Measurements from ENCODE around the gene TSNAXIP1. TPM values are rescaled to one million over a fixed set of nuclear protein-coding genes. Genes with fewer than 3 reads are reported as not detected.

TSNAXIP1 gene
- total RNA-seq, 2 experiments from 2014 or later, result 0.52 to 0.61 TPM

DNA sequence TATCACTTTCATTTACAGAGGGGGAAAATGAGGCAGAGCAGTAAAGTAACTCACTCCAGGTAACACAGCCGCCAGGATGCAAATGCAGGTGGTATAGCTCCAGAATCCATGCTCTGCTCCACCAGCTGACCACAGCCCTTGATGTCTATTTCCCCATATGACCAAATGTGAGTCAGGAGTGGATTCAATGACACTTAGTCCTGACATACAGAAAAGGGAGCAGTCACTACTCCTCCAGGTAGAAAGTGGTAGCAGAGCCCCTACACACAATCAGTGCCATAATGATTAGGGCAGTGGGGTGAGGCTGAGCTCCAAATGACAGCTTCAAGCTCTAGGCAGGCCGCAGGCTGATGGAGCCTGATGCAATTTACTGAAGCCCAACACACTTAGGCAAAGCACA, 44.3 kb upstream of the TSNAXIP1 start:
- ChIA-PET POLR2A (no interaction called here), CTCF (no interaction called here)
- Histone ChIP-seq H3K27ac (ENCODE audit: low read depth in 1 of 2, low read length in 2 of 2) (no peak overlapping the region), H3K4me3 (ENCODE audit: low read length) (no peak overlapping the region), H3K4me1 (ENCODE audit: insufficient read depth, low read length) (peaks cover 10% of the 10 kb centered on the region), H3K36me3 (ENCODE audit: insufficient read depth, low read length) (peaks cover 37% of the 10 kb centered on the region), H3K9me3 (ENCODE audit: control insufficient read depth in 1 of 2, insufficient read depth in 1 of 2, low read length in 2 of 2) (no peaks in the 10 kb centered on the region), H3K27me3 (ENCODE audit: control insufficient read depth in 1 of 2, insufficient read depth in 2 of 2, low read length in 2 of 2) (no peaks in the 10 kb centered on the region)
- H3K4me3 Mint-ChIP-seq, result no peak overlapping the region
- no peaks in the 10 kb centered on the region for H3K27me3 Mint-ChIP-seq
- TF ChIP-seq, protein P1, sequence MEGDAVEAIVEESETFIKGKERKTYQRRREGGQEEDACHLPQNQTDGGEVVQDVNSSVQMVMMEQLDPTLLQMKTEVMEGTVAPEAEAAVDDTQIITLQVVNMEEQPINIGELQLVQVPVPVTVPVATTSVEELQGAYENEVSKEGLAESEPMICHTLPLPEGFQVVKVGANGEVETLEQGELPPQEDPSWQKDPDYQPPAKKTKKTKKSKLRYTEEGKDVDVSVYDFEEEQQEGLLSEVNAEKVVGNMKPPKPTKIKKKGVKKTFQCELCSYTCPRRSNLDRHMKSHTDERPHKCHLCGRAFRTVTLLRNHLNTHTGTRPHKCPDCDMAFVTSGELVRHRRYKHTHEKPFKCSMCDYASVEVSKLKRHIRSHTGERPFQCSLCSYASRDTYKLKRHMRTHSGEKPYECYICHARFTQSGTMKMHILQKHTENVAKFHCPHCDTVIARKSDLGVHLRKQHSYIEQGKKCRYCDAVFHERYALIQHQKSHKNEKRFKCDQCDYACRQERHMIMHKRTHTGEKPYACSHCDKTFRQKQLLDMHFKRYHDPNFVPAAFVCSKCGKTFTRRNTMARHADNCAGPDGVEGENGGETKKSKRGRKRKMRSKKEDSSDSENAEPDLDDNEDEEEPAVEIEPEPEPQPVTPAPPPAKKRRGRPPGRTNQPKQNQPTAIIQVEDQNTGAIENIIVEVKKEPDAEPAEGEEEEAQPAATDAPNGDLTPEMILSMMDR (IDR thresholded peaks at IDR 0.05), result no peak
- no peak for DNase-seq
- no peak for ATAC-seq (ENCODE audit: poor library complexity)
- H3K27ac Mint-ChIP-seq, result no peak overlapping the region
- intact Hi-C loops (cut with DNase I, micrococcal nuclease), result no loop called here
- peaks cover 51% of the 10 kb centered on the region for H3K36me3 Mint-ChIP-seq (ENCODE audit: low read depth)
- H3K4me1 Mint-ChIP-seq (ENCODE audit: low read depth), result peaks cover 20% of the 10 kb centered on the region
- H3K9me3 Mint-ChIP-seq, result no peaks in the 10 kb centered on the region

- Mint-ChIP-seq H3K36me3 (ENCODE audit: low read depth) (peaks cover 51% of the 10 kb centered on the region), H3K9me3 (no peaks in the 10 kb centered on the region), H3K4me3 (no peak overlapping the region), H3K27me3 (no peaks in the 10 kb centered on the region), H3K27ac (no peak overlapping the region), H3K4me1 (ENCODE audit: low read depth) (peaks cover 20% of the 10 kb centered on the region)
- no peak overlapping the region for H3K4me3 ChIP-seq (ENCODE audit: low read length)
- ChIA-PET POLR2A (no interaction called here), CTCF (no interaction called here)
- TF ChIP-seq, protein P1 (IDR thresholded peaks at IDR 0.05), result no peak
- DNase-seq (no peak), ATAC-seq (ENCODE audit: poor library complexity) (no peak)
- intact Hi-C loops (cut with DNase I, micrococcal nuclease), result no loop called here
- peaks cover 37% of the 10 kb centered on the region for H3K36me3 ChIP-seq (ENCODE audit: insufficient read depth, low read length)
- H3K27me3 ChIP-seq (ENCODE audit: control insufficient read depth in 1 of 2, insufficient read depth in 2 of 2, low read length in 2 of 2), result no peaks in the 10 kb centered on the region
- peaks cover 10% of the 10 kb centered on the region for H3K4me1 ChIP-seq (ENCODE audit: insufficient read depth, low read length)
- no peak overlapping the region for H3K27ac ChIP-seq (ENCODE audit: low read depth in 1 of 2, low read length in 2 of 2)
- no peaks in the 10 kb centered on the region for H3K9me3 ChIP-seq (ENCODE audit: control insufficient read depth in 1 of 2, insufficient read depth in 1 of 2, low read length in 2 of 2)
Measured at GRCh38 chr16:67763066-67763465, 43.6 kb upstream of the TSNAXIP1 start.

- no peaks in the 10 kb centered on the region for H3K27me3 ChIP-seq (ENCODE audit: control insufficient read depth in 1 of 2, insufficient read depth in 2 of 2, low read length in 2 of 2)
- H3K36me3 ChIP-seq (ENCODE audit: insufficient read depth, low read length), result peaks cover 31% of the 10 kb centered on the region
- Mint-ChIP-seq H3K4me1 (ENCODE audit: low read depth) (peaks cover 20% of the 10 kb centered on the region), H3K27ac (no peak overlapping the region), H3K27me3 (no peaks in the 10 kb centered on the region), H3K36me3 (ENCODE audit: low read depth) (peaks cover 43% of the 10 kb centered on the region), H3K9me3 (no peaks in the 10 kb centered on the region), H3K4me3 (no peak overlapping the region)
- DNase-seq, result no peak
- intact Hi-C loops (cut with DNase I, micrococcal nuclease), result no loop called here
- ChIA-PET CTCF (no interaction called here), POLR2A (no interaction called here)
- H3K27ac ChIP-seq (ENCODE audit: low read depth in 1 of 2, low read length in 2 of 2), result no peak overlapping the region
- TF ChIP-seq, protein P1 (IDR thresholded peaks at IDR 0.05), result no peak
- no peaks in the 10 kb centered on the region for H3K9me3 ChIP-seq (ENCODE audit: control insufficient read depth in 1 of 2, insufficient read depth in 1 of 2, low read length in 2 of 2)
- no peak for ATAC-seq (ENCODE audit: poor library complexity)
- peaks cover 10% of the 10 kb centered on the region for H3K4me1 ChIP-seq (ENCODE audit: insufficient read depth, low read length)
- no peak overlapping the region for H3K4me3 ChIP-seq (ENCODE audit: low read length)
Measured at GRCh38 chr16:67764158-67764667, 42.5 kb upstream of the TSNAXIP1 start.

Data from CD4-positive, alpha-beta T cell (primary cell).